Effector CD4-positive, alpha-beta T cell (primary cell): ENCODE data around the gene ADAT3.

Experiments used
- DNase-seq: peaks from one replicate; pipeline ENCODE4 v3.0.0-alpha.2; 2020
- total RNA-seq: gene quantifications from one replicate; lab custom pipeline; 2026; lab: John Stamatoyannopoulos, UW

Gene ADAT3
- total RNA-seq, result 2.1 reads per million, percentile 4 among the genes with 10 or more reads in this experiment

DNA sequence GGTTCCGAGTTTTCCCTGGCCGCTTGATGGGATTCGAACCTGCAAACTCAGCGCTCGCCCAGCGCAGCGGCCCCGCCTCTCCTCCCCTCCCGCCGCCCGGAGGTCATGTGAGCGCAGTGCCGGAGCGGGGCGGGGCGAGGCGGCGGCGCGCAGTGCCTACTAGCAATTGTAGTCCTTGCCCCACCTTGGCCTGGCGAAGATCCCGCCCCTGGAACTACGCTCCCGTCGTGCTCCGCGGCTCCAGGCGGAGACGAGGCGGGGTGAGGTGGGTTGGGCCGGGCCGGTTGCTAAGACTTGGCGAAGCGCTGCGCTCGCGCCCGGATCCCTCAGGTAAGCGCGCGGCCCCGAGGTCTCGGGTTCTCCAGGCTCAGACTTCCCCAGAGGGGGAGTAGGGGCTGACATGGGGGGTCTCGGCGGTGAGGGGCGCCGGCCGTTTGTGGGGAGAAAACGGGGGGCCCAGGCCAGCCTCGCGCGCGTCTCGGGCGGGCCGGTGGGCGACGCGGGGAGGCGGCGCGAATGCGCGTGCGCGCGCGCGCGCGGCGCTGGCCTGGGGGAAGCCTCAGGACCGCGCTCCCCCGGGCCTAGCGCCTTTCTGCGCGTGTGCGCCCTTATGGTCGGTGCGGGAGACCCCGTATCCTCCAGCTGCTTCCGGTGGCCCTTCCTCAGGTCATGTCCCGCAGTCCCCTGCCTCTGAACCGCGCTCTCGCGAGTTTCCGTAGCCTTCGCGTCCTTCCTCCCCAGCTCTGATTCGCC, at the start of gene ADAT3, which contains the start of gene SCAMP4:
Gene ADAT3, plus strand, starts transcription at position 290 of the 753 bp plus-strand sequence. CDS start 6,649 bp downstream, outside the sequence.
Gene SCAMP4, plus strand, starts transcription at position 290 of the 753 bp plus-strand sequence. CDS start 9,621 bp downstream, outside the sequence.
- DNase-seq, result peak; percentile 96

DNA sequence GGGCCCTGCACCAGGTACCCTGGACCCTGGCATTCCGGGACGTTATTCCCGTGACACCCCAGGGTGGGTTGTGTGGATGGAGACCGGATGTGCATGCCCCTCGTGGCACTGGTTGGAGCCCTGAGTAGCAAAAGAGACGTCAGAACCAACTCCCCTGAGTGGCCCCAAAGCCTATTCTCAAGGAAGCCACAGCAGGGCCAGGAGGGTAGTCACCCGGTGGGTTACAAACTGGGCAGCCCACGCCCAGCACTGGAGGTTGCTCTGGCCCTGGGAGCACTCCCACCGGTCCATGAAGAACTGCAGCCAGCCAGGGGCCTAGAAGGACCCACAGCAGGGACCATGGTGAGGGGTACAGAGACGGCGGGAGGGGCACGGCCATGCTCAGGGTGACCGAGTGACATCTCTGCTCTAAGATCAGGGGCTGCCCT, 49.4 kb upstream of the ADAT3 start:
- DNase-seq, result no peak

DNA sequence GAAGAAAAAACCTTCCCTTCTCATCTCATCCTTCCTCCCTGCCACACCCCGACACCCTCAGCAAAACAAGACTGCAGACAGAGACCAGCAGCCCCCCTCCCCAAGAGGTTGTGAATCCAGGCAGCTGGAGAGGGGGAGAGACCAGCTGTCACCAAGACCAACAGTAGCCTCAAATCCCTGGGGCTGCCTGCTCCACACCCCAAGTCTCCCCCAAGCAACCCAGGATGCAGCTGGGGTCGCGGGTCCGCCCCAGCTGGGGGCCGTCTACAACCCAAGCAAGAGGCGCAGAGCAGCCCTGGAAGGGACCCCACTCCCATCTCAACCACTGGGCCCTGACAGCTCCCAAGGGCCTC, 48.9 kb upstream of the ADAT3 start:
- no peak for DNase-seq

DNA sequence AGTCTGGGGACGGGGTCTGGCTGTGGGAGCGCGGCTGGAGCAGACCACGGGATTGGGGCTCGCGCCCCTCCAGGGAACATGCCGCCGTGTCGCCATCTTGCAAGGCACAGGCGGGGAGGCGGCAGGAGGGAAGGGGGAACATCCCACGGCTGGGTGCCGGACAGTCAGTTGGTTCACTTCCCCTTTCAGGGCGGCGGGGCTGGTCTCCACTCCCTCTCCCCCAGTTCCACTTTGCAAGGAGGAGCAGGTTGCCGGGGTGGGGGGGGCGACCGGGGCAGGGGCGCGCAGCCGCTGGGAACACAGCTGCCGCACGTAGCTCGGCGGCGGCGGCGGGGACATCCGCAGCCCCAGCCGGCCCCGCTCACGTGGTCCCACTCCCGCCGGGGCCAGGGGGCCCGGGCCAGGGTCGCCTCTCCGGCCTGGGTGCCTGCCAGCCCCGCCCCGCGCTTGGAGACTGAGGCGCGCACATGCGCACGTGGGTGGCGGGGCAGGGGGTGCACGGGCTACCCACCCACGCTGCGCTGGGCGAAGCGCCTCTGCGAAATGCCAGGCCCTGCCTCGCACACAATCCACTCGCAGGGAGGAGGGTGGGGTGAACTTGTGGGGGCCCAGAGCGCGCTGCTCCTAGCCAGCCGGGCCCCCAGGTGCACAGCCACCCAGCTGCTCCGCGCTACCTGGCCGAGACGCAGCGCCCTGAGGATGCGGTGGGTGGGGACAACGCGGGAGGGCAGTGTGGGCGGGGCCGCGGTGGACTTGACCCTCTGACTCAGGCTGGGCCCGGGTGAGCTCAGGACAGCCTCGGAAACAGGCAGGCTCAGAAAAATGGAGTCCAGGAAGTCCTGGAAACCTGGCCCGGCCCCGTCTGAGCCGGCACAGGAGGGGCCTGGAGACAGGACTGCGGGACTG, 48.2 kb upstream of the ADAT3 start:
- no peak for DNase-seq

DNA sequence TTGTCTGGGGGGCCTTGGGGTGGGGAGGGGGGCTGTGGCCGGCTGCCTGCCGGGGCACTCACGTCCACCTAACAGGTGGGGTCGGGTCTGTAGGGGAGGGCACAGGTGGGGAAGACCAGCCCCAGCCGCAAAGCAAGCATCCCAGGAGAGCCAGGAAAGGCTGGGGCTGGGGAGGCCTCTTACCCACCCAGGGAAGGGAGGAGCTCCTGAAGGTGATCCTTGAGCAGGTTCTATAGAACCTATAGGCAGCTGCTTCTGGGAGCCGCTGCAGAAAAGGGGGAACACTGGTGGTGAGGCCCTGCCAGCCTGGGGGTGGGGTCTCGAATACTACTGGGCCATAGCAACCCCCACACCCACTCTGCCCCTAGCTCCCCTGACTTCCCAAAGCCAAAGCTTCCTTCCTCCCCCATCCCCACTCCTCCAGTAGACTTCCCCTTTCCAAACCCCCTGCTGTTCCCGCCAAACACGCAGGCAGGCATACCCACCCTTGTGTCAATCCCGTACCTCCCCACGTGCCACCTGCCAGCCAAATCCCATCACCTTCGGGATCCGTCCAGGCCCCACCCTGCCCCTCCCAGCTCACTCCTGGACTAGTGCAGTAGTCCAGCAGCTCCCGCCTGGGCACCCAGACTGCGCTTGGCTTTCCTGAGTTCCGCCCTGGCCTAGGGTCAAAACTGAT, 47.4 kb upstream of the ADAT3 start:
- no peak for DNase-seq

GRCh38 chr19:1858412-1859081, 46.7 kb upstream of the ADAT3 start:
- no peak for DNase-seq

DNA sequence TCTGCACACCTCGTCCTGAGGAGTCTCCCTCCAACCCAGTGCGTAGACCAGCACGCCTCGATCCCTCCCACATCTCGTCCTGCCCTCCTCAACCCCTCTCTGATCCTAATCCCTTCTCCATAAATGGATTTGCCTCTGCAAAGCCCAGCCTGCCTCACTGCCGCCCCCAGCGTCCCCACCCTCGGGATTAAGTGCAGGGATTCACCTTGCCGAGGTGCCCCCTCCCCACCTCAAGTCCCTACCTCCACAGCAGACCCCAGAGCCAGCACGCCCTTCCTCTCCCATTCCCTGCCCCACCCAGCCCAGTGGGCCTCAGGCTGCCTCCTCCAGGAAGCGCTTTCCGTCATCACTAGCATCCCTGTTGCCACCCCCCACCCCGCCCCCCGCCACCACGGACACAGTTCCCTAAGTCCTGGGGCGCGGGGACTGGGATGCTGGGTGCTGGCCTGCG, 45.8 kb upstream of the ADAT3 start:
- no peak for DNase-seq

- DNase-seq, result peak; percentile 62
These were observed 45.0 kb upstream of the ADAT3 start for GRCh38 chr19:1860042-1860775.

DNA sequence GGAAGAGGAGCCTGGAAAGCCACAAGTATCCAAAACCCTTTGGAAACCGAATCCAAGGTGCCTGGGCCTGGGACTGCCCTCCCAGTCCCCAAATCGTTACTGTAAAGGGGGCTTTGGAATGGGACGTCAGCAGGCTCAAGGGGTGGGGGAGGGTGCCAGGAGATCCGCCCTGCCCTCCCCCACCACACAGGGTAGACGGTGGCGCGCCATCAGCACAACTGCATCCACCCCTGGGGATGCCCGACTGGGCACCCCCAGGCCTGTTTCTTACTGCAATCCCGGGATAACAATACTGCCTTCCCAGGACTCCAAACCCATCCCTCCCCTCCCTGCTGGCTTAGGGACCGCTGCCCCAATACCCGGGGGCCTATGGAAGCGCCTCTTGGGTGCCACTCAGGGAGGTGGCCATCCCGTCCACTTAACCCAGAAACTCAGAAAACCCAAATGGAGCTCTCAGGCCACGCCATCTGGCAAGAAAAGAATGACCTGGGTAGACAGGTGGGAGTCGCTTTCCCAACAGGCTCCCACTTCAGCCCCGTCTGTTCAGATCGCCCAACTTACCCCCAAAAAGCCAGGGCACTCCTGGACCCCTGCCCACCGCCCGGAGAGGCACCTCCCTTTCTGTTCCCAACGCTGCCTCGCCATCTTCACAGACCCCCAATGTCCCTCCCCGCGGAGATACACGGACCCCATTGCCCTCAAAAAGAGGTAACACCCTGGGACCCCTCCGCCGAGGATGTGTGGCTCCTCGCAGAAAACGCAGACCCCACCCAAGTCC, 44.2 kb upstream of the ADAT3 start:
- DNase-seq, result no peak

- DNase-seq, result no peak
These were observed 43.6 kb upstream of the ADAT3 start for GRCh38 chr19:1861599-1862031.

DNA sequence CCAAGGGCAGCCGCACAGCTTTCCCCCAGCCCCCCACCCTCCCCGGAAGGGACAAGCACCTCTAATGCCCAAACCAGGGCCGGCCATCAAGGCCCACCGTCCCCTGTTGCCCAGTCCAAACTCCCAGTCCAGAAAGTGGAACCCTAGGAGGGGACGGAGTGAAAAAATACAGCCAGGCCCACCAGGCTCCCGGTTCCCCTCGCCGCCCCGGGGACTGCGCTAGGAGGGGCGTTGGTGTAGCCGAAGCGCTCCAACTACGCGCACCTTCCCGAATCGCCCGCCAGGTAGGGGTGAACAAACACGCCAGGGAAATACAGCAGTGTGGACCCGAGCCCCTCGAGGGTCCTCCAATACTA, 43.2 kb upstream of the ADAT3 start:
- DNase-seq, result no peak

DNA sequence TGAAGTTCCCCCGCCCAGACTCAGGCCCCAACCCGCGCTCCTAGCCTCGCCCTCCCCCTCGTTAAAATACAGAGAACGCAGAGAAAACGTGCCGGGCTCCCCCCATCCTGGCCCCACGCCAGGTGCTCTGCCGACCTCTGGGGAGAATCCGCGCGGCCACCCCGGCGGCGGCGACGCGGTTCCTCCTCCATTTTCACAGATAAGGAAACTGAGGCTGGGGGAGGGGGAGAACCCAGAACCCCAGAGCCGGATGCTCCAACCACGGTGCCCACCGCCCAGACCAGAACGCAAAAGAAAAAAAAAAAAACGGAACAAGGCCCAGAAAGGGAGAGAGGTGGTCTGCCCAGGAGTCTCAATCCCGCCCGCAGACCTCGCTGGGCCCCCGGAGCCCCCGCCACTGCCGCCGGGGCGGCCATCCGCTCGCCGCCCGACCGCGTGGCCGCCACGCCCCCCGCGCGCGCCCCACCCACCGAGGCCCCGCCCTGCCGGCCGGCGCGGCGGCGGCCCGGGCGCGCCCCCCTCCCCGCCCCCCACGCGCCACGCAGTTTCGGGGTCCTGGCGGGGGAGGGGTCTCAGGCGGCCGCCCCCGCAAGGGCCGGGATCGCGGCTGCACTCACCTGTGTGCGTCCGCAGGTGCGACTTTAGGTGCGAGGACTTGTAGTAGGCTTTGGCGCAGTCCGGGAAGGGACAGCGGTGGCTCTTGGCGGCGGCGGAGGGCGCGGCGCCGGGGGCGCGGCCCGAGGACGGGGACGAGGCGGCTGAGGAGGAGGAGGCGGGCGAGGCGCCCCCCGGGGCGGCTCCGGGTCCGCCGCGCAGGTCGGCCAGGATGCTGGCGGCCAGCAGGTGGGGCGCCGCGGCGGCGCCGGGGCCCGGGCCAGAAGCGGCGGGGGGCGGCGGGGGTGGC, 42.5 kb upstream of the ADAT3 start:
- DNase-seq, result peak; percentile 53

DNA sequence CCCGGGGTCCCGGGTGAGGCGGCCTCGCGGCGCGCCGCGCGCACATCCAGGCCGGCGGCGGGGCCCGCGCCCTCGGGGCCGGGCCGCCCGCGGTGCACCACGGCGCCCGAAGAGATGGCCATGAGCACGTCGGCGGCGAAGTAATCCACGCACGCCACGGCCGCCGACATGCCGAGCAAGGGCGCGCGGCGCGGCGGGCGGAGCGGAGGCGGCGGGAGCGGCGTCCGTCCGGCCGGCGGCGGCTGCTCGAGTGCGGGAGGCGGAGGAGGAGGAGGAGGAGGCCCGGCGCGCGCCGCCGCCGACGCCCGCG, 41.9 kb upstream of the ADAT3 start, which contains the start of gene KLF16:
Gene KLF16, minus strand, starts transcription at position 252 of the 310 bp plus-strand sequence. Its CDS starts 82 bp downstream, at position 170.
- no peak for DNase-seq

- DNase-seq, result peak; percentile 90
These were observed 41.3 kb upstream of the ADAT3 start for GRCh38 chr19:1863638-1864479.

DNA sequence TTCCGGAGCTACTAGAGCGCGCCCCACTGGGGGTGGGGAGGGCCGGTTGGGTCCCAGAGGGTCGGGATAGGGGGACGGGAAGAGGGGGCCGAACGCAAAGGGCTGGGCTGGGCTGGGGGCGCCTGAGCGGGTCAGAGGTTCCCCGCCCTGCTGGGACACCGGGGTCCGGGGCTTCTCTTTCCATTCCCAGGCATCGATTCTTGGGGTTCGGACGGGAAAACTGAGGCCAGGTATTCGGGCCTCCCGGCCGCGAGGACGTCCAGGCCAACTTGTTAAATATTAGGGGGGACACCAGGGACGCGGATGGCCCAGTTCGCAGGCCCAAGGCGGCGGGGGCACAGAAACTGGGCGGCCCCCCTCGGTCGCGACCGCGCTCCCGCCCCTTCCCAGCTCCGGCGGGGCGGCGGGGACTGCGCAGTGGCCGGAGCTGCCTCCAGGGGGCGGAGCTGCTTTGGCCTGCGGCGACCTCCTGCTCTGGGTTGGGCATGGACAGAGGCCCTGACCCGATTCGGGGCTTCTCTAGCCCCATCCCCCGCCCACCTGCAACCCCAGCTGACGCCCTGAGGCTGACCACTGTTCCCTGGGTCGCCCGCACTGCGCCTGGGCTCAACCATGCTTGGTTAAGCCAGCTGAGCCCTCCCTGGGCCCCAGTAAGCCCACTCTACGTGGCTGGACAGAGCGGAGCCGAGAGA, 40.6 kb upstream of the ADAT3 start:
- peak; percentile 38 for DNase-seq

DNA sequence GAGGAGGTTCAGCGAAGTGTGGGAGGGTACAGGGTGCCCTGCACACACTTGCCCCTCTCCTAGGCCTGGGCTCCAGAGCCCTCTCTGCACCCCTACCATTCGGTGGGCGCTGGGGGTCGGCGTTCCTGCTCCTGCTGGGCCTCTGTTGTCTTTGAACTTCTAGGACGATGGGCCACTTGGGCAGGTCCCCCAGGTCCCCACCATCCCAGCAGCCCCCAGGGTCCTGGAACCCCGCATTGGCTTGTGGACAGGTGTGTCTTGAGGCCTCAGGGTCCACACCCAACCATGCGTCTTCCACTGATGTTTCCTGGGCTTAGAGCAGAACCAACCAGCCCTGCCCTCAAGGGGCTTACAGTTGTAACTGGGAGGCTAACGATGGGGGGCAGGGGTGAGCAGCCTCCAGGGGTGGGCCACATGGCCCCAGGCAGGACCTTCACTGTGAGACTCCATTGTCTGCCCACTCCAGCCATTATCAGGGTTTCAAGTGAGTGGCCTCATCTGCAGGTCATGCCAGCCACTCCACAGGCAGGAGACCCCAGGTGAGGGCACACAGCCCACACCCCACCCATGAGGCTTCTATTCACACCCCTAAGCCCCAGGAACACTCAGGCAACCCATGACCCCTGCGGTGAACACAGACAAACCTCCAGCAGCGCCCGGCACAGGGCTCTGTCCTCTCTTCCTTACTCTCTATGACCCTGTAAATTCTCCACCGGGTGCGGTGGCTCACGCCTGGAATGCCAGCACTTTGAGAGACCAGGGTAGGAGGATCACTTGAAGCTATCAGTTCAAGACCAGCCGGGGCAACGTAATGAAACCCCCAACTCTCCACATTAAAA, 39.8 kb upstream of the ADAT3 start:
- DNase-seq, result no peak

GRCh38 chr19:1866693-1867348, 38.4 kb upstream of the ADAT3 start:
- DNase-seq, result no peak
